Activated naive CD8-positive, alpha-beta T cell treated with anti-CD3 and anti-CD28 coated beads, Interleukin-2, amount 50 U/mL, for 24 hours (primary cell): Measurements from ENCODE around the gene ADGRF1.

Source experiments
- ATAC-seq: fragments of 150-1000 bp; cut with Tn5 transposase; one replicate; pipeline ENCODE4 v1.10.0; 2021
- DNase-seq: peaks from one replicate; pipeline ENCODE4 v3.0.0; 2021
- H3K27ac Mint-ChIP-seq: one replicate; pipeline ENCODE4 v1.8.0; 2021; ENCODE audit warnings: mild to moderate bottlenecking, mixed read lengths
- H3K27me3 Mint-ChIP-seq: one replicate; pipeline ENCODE4 v1.8.0; 2021; ENCODE audit warnings: mixed read lengths
- H3K36me3 Mint-ChIP-seq: one replicate; pipeline ENCODE4 v1.8.0; 2021; ENCODE audit warnings: low read depth, mixed read lengths
- H3K4me1 Mint-ChIP-seq: one replicate; pipeline ENCODE4 v1.8.0; 2021; ENCODE audit warnings: mixed read lengths
- H3K4me3 Mint-ChIP-seq: one replicate; pipeline ENCODE4 v1.8.0; 2021; ENCODE audit warnings: mild to moderate bottlenecking, moderate library complexity, mixed read lengths
- H3K9me3 Mint-ChIP-seq: one replicate; pipeline ENCODE4 v1.8.0; 2021; ENCODE audit warnings: mixed read lengths

The ADGRF1 gene

GRCh38 chr6:46961232-46961631 is 80.9 kb downstream of the ADGRF1 start:
- H3K4me1 Mint-ChIP-seq, result no peaks in the 10 kb centered on the region
- no peaks in the 10 kb centered on the region for H3K9me3 Mint-ChIP-seq
- peaks cover 15% of the 10 kb centered on the region for H3K27me3 Mint-ChIP-seq
- no peak overlapping the region for H3K27ac Mint-ChIP-seq
- no peaks in the 10 kb centered on the region for H3K36me3 Mint-ChIP-seq
- ATAC-seq, result no peak
- H3K4me3 Mint-ChIP-seq, result no peak overlapping the region
- DNase-seq, result no peak

DNA sequence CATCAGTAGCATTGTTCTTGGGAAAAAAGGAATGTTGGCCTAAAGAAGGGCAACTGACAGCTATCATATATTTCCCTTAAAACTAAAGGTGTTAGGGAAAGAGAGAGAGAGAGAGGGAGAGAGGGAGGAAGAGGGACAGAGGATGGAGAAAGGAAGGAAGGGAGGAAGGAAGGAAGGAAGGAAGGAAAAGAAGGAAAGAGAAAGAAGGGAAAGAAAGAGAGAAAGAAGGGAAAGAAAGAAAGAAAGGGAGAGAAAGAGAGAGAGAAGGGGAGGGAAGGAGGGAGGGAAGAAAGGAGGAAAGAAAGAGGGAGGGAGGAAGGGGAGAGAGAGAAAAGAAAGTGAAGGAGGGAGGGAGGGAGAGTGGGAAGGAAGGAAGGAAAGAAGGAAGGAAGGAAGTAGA is 82.7 kb downstream of the ADGRF1 start:
- H3K9me3 Mint-ChIP-seq, result no peaks in the 10 kb centered on the region
- no peak overlapping the region for H3K4me3 Mint-ChIP-seq
- H3K27ac Mint-ChIP-seq, result no peak overlapping the region
- no peaks in the 10 kb centered on the region for H3K36me3 Mint-ChIP-seq
- peaks cover 11% of the 10 kb centered on the region for H3K27me3 Mint-ChIP-seq
- H3K4me1 Mint-ChIP-seq, result no peaks in the 10 kb centered on the region
- DNase-seq (no peak), ATAC-seq (no peak)

GRCh38 chr6:46956409-46956808 is 85.7 kb downstream of the ADGRF1 start:
- H3K36me3 Mint-ChIP-seq, result no peaks in the 10 kb centered on the region
- H3K4me1 Mint-ChIP-seq, result no peaks in the 10 kb centered on the region
- ATAC-seq, result no peak
- DNase-seq, result no peak
- H3K27ac Mint-ChIP-seq, result no peak overlapping the region
- no peaks in the 10 kb centered on the region for H3K9me3 Mint-ChIP-seq
- H3K27me3 Mint-ChIP-seq, result peaks cover 11% of the 10 kb centered on the region
- no peak overlapping the region for H3K4me3 Mint-ChIP-seq

DNA sequence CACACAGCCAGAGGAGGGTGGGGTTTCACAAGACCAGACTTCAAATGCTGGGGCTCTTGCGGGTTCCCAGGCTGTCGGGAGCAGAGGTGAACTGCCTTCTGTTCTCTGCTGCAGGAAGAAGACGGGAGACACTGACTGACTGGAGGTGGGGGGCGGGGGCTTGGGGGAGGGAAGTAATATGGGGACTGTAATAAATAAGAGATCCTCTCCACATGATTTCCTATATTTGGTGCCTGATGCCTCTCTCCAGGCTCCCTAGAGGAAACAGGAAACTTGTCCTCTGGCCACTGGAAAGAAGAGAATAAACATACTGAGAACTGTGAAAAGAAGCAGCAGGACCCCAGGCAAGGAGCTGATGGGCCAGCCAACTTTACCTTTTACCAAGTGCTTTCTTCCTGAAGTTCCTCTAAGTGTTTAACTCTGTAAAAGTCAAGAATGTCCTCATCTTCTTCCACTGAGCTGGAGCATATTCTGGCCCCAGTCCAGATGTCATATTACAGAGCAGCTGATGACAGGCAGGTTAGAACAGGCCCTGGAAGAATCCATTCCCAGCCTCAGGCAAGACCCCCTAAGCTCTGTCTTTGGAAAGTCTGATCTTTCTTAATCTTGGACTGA is 87.2 kb downstream of the ADGRF1 start:
- Mint-ChIP-seq H3K9me3 (no peaks in the 10 kb centered on the region), H3K27ac (no peak overlapping the region), H3K4me3 (no peak overlapping the region), H3K27me3 (peaks cover 11% of the 10 kb centered on the region), H3K36me3 (no peaks in the 10 kb centered on the region), H3K4me1 (no peaks in the 10 kb centered on the region)
- ATAC-seq (no peak), DNase-seq (no peak)

DNA sequence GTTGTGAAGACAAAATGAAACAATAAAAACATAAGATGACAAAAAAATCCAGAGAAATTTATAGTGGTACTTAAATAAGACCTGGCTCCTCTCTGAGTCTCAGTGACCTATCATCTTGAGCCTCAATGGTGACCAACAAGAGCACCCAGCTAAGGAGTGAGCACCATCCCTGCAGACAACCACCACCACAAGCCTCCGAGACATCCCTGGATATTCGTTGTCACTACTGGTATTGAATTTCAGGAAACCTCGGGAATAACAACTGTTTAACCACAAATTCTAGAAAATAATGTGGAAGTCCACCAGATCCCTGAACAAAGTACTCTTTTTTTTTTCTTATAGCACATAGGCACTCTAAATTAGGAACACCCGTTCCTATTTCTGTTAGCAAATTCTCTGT is 88.2 kb downstream of the ADGRF1 start:
- no peak overlapping the region for H3K4me3 Mint-ChIP-seq
- peaks cover 6% of the 10 kb centered on the region for H3K27me3 Mint-ChIP-seq
- H3K27ac Mint-ChIP-seq, result no peak overlapping the region
- H3K36me3 Mint-ChIP-seq, result no peaks in the 10 kb centered on the region
- H3K4me1 Mint-ChIP-seq, result no peaks in the 10 kb centered on the region
- ATAC-seq (no peak), DNase-seq (no peak)
- H3K9me3 Mint-ChIP-seq, result no peaks in the 10 kb centered on the region

DNA sequence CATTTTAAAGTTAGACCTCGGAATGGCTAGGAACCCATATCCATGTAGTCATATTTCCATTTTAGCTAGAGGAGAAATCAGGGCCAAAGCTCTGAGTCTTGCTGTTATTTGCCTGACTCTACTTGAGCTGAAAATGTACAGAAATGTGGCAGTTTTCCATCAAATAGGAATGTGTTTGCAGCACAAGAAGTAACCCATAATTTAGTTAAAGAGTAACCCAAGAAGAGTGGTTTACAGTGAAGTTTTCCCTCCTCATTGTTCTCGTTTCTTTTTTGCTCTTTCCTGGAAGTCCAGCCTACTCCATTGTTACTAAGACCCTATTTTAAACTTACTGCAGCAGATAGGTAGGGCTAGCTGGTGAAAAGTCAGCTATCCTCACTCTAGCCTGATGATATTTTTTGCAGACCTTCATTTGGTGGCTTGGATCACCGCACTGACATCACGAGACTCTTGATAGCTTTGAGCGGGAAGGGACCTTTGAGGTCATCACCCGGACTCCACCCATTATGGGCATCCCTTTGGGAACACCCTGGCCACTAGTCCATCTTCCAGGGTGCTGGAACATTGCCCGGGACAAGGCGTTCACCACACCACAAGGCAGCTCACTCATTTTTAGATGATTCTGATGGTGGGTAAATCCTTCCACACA is 92.4 kb downstream of the ADGRF1 start:
- no peaks in the 10 kb centered on the region for H3K9me3 Mint-ChIP-seq
- H3K27me3 Mint-ChIP-seq, result peaks cover 5% of the 10 kb centered on the region
- no peak overlapping the region for H3K4me3 Mint-ChIP-seq
- ATAC-seq, result no peak
- no peak overlapping the region for H3K27ac Mint-ChIP-seq
- H3K36me3 Mint-ChIP-seq, result no peaks in the 10 kb centered on the region
- no peaks in the 10 kb centered on the region for H3K4me1 Mint-ChIP-seq
- no peak for DNase-seq

DNA sequence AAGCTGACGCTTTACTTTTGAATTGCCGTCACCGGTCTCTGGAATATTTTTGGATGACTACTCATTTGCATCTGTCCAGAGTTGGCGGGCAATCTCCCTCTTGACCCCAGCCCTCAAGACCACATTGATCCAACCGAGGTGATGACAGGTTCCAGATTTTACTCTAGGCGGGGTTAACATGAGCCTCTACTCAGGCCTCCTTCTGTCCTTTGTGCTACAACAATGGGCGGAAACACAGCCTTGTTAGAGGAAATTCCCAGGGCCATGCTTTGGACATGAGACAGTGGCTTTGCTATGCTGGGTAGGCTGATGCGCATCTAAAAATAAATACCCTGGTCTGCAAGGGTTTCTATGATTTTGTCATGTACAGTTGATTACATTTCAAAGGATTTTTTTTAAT is 93.4 kb downstream of the ADGRF1 start:
- H3K36me3 Mint-ChIP-seq, result no peaks in the 10 kb centered on the region

More for the DNA sequence above, 93.4 kb downstream of the ADGRF1 start:
- DNase-seq (no peak), ATAC-seq (no peak)
- Mint-ChIP-seq H3K4me1 (no peaks in the 10 kb centered on the region), H3K27me3 (peaks cover 6% of the 10 kb centered on the region), H3K4me3 (no peak overlapping the region), H3K27ac (no peak overlapping the region), H3K9me3 (no peaks in the 10 kb centered on the region)
